ENCODE measurements around the gene SGCD. TPM values are rescaled to one million over a fixed set of nuclear protein-coding genes. Genes with fewer than 3 reads are reported as not detected.

Gene SGCD
- polyA plus RNA-seq, 1 experiment = 25.2 TPM

GRCh38 chr5:156693113-156693512 lies 366.1 kb downstream of the SGCD start:
- H3K27ac ChIP-seq (ENCODE audit: low read depth, low read length) = no peak overlapping the region
- POLR2A ChIA-PET = no interaction called here
- DNase-seq (ENCODE audit: low read depth, low spot score) = no peak
- CTCF ChIA-PET = no interaction called here
- no peak overlapping the region for H3K4me3 ChIP-seq (ENCODE audit: low read depth, low read length)
- no peaks in the 10 kb centered on the region for H3K27me3 ChIP-seq (ENCODE audit: control insufficient read depth, insufficient read depth, low read length)
- H3K9me3 ChIP-seq (ENCODE audit: control insufficient read depth, insufficient read depth, low read length) = no peaks in the 10 kb centered on the region; the same call in 1 of the 2 replicates
- TF ChIP-seq CTCF (IDR thresholded peaks at IDR 0.05; ENCODE audit: low read depth, low read length) = no peak

- no peak for DNase-seq (ENCODE audit: low read depth, low spot score)
- no peak overlapping the region for H3K27ac ChIP-seq (ENCODE audit: low read depth, low read length)
- H3K27me3 ChIP-seq (ENCODE audit: control insufficient read depth, insufficient read depth, low read length) = no peaks in the 10 kb centered on the region
- no peaks in the 10 kb centered on the region; the same call in 1 of the 2 replicates for H3K9me3 ChIP-seq (ENCODE audit: control insufficient read depth, insufficient read depth, low read length)
- TF ChIP-seq CTCF (IDR thresholded peaks at IDR 0.05; ENCODE audit: low read depth, low read length) = no peak
- POLR2A ChIA-PET = no interaction called here
- H3K4me3 ChIP-seq (ENCODE audit: low read depth, low read length) = no peak overlapping the region
- CTCF ChIA-PET = no interaction called here
These were observed 367.6 kb downstream of the SGCD start for GRCh38 chr5:156694598-156694997.

GRCh38 chr5:156695774-156696173 lies 368.8 kb downstream of the SGCD start:
- POLR2A ChIA-PET = no interaction called here
- no peak for DNase-seq (ENCODE audit: low read depth, low spot score)
- Histone ChIP-seq H3K27me3 (ENCODE audit: control insufficient read depth, insufficient read depth, low read length) (no peaks in the 10 kb centered on the region), H3K9me3 (ENCODE audit: control insufficient read depth, insufficient read depth, low read length) (no peaks in the 10 kb centered on the region; the same call in 1 of the 2 replicates), H3K4me3 (ENCODE audit: low read depth, low read length) (no peak overlapping the region), H3K27ac (ENCODE audit: low read depth, low read length) (no peak overlapping the region)
- CTCF ChIA-PET = no interaction called here
- no peak for TF ChIP-seq CTCF (IDR thresholded peaks at IDR 0.05; ENCODE audit: low read depth, low read length)

- no peak for TF ChIP-seq CTCF (IDR thresholded peaks at IDR 0.05; ENCODE audit: low read depth, low read length)
- DNase-seq (ENCODE audit: low read depth, low spot score) = no peak
- POLR2A ChIA-PET = no interaction called here
These were observed 371.4 kb downstream of the SGCD start for GRCh38 chr5:156698323-156698722.

GRCh38 chr5:156699147-156699546 lies 372.2 kb downstream of the SGCD start:
- Histone ChIP-seq H3K27me3 (ENCODE audit: control insufficient read depth, insufficient read depth, low read length) (no peaks in the 10 kb centered on the region), H3K27ac (ENCODE audit: low read depth, low read length) (no peak overlapping the region), H3K9me3 (ENCODE audit: control insufficient read depth, insufficient read depth, low read length) (no peaks in the 10 kb centered on the region; the same call in 1 of the 2 replicates), H3K4me3 (ENCODE audit: low read depth, low read length) (no peak overlapping the region)
- TF ChIP-seq CTCF (IDR thresholded peaks at IDR 0.05; ENCODE audit: low read depth, low read length) = no peak
- ChIA-PET CTCF (no interaction called here), POLR2A (no interaction called here)
- DNase-seq (ENCODE audit: low read depth, low spot score) = no peak

More at GRCh38 chr5:156698323-156698722, 371.4 kb downstream of the SGCD start:
- Histone ChIP-seq H3K4me3 (ENCODE audit: low read depth, low read length) (no peak overlapping the region), H3K27me3 (ENCODE audit: control insufficient read depth, insufficient read depth, low read length) (no peaks in the 10 kb centered on the region), H3K27ac (ENCODE audit: low read depth, low read length) (no peak overlapping the region), H3K9me3 (ENCODE audit: control insufficient read depth, insufficient read depth, low read length) (no peaks in the 10 kb centered on the region; the same call in 1 of the 2 replicates)
- CTCF ChIA-PET = no interaction called here
